ENCODE data around the gene PCDHGA1.
"Not testable (repeated sequence)": the region's sequence is repeated elsewhere in the genome, so short reads cannot be mapped to it uniquely, and the experiment has no call there.

PCDHGA1 gene

GRCh38 chr5:141412854-141413539 is 82.7 kb downstream of the PCDHGA1 start, which contains the start of gene PCDHGA10:
Gene PCDHGA10, plus strand, starts transcription at chr5:141412987. Its CDS starts 189 bp downstream, at chr5:141413176.
- no peak for DNase-seq (ENCODE audit: low read depth)

GRCh38 chr5:141413540-141414069 is 83.3 kb downstream of the PCDHGA1 start:
- DNase-seq (ENCODE audit: low read depth), result no peak

GRCh38 chr5:141414548-141415274 is 84.4 kb downstream of the PCDHGA1 start:
- DNase-seq (ENCODE audit: low read depth), result not testable (repeated sequence)

- not testable (repeated sequence) for DNase-seq (ENCODE audit: low read depth)
Measured at GRCh38 chr5:141415275-141415618, 84.9 kb downstream of the PCDHGA1 start.

- DNase-seq (ENCODE audit: low read depth), result not testable (repeated sequence)
Measured at GRCh38 chr5:141417494-141418172, 87.3 kb downstream of the PCDHGA1 start, which contains the start of gene PCDHGB7. Gene PCDHGB7, plus strand, starts transcription at chr5:141417677. Its CDS starts 183 bp downstream, at chr5:141417860.

GRCh38 chr5:141419074-141419880 is 89.0 kb downstream of the PCDHGA1 start:
- DNase-seq (ENCODE audit: low read depth), result no peak

- DNase-seq (ENCODE audit: low read depth), result no peak
Measured at GRCh38 chr5:141420855-141421488, 90.7 kb downstream of the PCDHGA1 start, which contains the start of gene PCDHGA11. Gene PCDHGA11, plus strand, starts transcription at chr5:141421051. Its CDS starts 177 bp downstream, at chr5:141421228.

GRCh38 chr5:141421489-141421855 is 91.2 kb downstream of the PCDHGA1 start:
- no peak for DNase-seq (ENCODE audit: low read depth)

GRCh38 chr5:141422742-141423291 is 92.5 kb downstream of the PCDHGA1 start:
- no peak for DNase-seq (ENCODE audit: low read depth)

- no peak for DNase-seq (ENCODE audit: low read depth)
Measured at GRCh38 chr5:141427783-141428426, 97.6 kb downstream of the PCDHGA1 start.

GRCh38 chr5:141430332-141431113 is 100.2 kb downstream of the PCDHGA1 start, which contains the start of gene PCDHGA12:
Gene PCDHGA12, plus strand, starts transcription at chr5:141430507. Its CDS starts 253 bp downstream, at chr5:141430760.
- no peak for DNase-seq (ENCODE audit: low read depth)

- no peak for DNase-seq (ENCODE audit: low read depth)
Measured at GRCh38 chr5:141431286-141431685, 101.0 kb downstream of the PCDHGA1 start.

- not testable (repeated sequence) for DNase-seq (ENCODE audit: low read depth)
Measured at GRCh38 chr5:141432308-141432707, 102.0 kb downstream of the PCDHGA1 start.

- not testable (repeated sequence) for DNase-seq (ENCODE audit: low read depth)
Measured at GRCh38 chr5:141432726-141433125, 102.4 kb downstream of the PCDHGA1 start.

- DNase-seq (ENCODE audit: low read depth), result no peak
Measured at GRCh38 chr5:141434006-141434405, 103.7 kb downstream of the PCDHGA1 start.

- no peak for DNase-seq (ENCODE audit: low read depth)
Measured at GRCh38 chr5:141437221-141437620, 106.9 kb downstream of the PCDHGA1 start.

GRCh38 chr5:141439411-141440141 is 109.3 kb downstream of the PCDHGA1 start:
- DNase-seq (ENCODE audit: low read depth), result no peak

GRCh38 chr5:141440341-141440740 is 110.0 kb downstream of the PCDHGA1 start:
- DNase-seq (ENCODE audit: low read depth), result no peak
